Bladder microvascular endothelial cell (primary cell): Measurements from ENCODE around the gene FMO1. TPM values are rescaled to one million over a fixed set of nuclear protein-coding genes. Genes with fewer than 3 reads are reported as not detected.

Source experiments
- total RNA-seq: library from RNA; depleted of rRNA; stranded (reverse); fragments of >200 nt; gene quantifications from 2 replicates; pipeline ENCODE4 v1.2.3, GENCODE V29; 2014

FMO1 gene, protein sequence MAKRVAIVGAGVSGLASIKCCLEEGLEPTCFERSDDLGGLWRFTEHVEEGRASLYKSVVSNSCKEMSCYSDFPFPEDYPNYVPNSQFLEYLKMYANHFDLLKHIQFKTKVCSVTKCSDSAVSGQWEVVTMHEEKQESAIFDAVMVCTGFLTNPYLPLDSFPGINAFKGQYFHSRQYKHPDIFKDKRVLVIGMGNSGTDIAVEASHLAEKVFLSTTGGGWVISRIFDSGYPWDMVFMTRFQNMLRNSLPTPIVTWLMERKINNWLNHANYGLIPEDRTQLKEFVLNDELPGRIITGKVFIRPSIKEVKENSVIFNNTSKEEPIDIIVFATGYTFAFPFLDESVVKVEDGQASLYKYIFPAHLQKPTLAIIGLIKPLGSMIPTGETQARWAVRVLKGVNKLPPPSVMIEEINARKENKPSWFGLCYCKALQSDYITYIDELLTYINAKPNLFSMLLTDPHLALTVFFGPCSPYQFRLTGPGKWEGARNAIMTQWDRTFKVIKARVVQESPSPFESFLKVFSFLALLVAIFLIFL
- total RNA-seq, result not detected in 2 replicates

DNA sequence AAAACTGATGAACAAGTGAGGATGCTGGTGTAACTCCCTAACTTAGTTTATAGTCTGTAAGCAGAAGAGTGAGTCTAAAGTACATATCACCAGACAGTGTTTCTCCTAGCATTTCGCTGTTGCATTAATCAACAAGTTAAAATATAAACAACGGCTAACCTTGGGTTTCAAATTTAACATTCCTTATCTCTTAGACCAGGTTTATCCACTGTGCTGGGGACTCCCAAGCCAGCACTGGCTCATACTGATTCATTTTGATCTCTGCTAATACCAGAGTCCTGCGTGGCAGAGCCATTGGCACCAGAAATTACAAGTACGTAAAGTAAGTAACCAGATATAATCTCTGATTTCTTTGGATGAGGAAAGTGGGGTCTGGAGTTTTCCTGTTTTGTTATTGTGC lies at the start of gene FMO1:
FMO1 (plus strand) TSS at position 193 of the 400 bp plus-strand sequence. CDS start 9,594 bp downstream, outside the sequence.

DNA sequence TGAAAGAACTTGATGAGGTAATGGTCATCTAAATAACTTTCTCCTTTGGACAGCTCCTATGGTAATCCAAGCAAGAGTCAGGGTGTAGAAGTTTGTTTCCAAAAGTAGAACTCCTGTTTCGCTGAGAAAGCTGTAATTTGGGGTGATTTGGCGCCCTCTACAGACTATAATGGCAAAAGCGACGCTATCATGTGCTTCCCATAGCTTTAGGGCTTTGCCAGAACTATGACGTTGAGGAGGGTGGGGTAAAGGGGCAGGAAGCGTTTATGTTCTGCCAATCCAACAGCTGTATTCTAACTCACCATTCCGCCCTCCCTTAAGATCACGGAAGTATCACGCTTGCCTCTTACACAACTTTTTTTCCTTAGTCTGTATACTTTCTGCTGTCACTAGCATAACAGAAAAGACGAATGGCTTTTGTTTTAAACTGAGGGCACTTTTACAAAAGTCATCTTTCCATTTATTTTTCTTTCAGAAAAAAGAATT lies 65.6 kb downstream of the FMO1 start, which contains the start of gene FMO4:
FMO4 (plus strand) TSS at position 349 of the 486 bp plus-strand sequence. CDS start 5,643 bp downstream, outside the sequence.

Other genes starting within 250 kb of the FMO1 start
- gene FMO3, start 157.6 kb upstream of the FMO1 start, total RNA-seq, result 0.06 TPM in 1 of 2 replicates, not detected in the other
- 0.13 and 0.32 TPM in 2 replicates for gene FMO2, start 63.2 kb upstream of the FMO1 start, total RNA-seq
- gene FMO4, start 65.7 kb downstream of the FMO1 start, total RNA-seq, result 0.16 and 0.31 TPM in 2 replicates
- 29.0 and 76.5 TPM in 2 replicates for gene PRRC2C, start 237.0 kb downstream of the FMO1 start, total RNA-seq